SHP77 (cell line): ENCODE data around the gene DNAH6.
A peak's percentile ranks its signal among the peaks of the same experiment; 100 is the strongest.
"Not testable (repeated sequence)": the region's sequence is repeated elsewhere in the genome, so short reads cannot be mapped to it uniquely, and the experiment has no call there.

ENCODE experiments used
- DNase-seq, 2 experiments: peaks; one replicate each; lab custom pipeline; 2025; lab: John Stamatoyannopoulos, UW

Gene DNAH6, protein sequence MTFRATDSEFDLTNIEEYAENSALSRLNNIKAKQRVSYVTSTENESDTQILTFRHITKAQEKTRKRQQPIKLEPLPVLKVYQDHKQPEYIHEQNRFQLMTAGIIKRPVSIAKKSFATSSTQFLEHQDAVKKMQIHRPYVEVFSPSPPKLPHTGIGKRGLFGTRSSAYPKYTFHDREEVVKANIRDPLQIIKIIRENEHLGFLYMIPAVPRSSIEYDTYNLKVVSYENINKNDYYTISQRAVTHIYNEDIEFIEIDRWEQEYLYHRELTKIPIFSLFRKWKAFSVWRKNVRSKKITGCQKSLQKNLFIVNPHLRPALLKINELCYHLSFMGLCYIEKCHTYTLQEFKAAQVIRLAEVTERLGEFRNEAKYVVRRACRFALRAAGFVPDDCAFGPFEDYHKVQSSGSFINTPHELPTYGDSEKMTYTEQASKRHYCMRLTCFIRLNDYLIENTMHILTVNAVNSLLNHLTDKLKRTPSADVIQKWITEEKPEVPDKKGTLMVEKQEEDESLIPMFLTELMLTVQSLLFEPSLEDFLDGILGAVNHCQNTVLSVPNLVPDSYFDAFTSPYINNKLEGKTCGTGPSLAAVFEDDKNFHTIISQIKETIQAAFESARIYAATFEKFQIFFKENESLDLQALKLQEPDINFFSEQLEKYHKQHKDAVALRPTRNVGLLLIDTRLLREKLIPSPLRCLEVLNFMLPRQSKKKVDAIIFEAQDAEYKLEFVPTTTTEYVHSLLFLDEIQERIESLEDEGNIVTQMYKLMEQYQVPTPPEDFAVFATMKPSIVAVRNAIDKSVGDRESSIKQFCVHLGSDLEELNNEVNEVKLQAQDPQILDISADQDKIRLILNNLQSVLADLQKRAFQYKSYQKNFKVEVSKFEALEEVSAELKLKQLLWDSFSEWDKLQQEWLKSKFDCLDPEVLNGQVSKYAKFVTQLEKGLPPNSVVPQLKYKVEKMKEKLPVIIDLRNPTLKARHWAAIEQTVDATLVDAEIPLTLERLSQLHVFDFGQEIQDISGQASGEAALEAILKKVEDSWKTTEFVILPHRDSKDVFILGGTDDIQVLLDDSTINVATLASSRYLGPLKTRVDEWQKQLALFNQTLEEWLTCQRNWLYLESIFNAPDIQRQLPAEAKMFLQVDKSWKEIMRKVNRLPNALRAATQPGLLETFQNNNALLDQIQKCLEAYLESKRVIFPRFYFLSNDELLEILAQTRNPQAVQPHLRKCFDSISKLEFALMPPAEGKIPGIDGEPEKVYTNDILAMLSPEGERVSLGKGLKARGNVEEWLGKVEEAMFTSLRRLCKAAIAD (N-terminal part only)

DNA sequence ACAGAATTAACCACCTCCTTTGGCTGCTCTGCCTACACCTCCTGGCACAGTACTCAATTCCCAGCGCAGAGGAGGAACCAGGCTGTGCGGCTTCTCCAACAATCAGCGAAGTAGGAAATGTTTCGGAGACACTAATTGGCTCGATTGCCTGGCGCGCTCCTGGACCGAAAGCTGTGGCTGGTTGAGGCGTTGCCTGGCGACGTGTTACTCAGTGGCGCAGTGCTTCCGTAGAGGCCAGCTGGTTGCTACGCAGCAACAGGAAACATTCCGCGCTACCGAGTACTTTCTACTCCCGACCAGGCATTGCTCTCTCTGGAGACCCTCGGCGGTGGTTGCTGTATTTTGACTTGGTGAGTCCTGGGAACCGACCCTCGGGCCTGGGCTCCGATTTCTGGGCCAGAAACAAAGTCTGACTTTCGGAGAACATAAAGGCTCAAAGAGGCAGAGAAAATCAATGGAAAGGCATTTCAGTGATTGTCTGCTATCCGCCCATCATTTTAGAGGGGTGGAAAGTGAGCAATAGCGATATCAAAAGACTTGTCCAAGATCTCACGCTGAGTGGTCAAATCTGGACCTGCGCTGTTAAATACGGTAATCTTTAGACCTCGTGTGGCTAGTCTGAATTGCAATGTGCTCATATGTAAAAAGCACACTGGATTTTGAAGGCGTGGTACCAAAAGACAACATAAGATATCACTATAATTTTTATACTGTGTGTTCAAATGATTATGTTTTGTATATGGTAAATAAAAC is at the start of gene DNAH6:
TSS of gene DNAH6 (plus strand) at position 265 of the 753 bp plus-strand sequence. CDS start 1,329 bp downstream, outside the sequence.
- DNase-seq = peak; percentile 96 to 97

DNA sequence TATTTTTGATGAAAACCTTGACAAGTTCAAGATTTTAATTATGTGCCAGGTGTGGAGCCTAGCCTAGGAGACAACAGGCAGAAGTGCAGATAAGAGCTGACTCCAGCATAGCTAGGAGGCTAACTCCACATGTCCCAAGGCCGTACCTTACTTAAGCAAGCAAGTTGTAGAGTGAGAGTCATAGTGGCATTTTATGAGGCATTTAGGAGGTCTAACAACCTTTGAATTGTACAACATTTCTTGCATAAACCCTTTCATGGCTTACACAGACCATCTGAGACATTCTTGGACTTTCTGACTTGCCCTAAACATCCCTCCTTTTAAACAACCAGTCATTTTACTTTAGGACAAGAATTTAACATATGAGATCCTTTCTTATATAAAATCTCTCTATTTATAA is 48.9 kb upstream of the DNAH6 start:
- no peak for DNase-seq

DNA sequence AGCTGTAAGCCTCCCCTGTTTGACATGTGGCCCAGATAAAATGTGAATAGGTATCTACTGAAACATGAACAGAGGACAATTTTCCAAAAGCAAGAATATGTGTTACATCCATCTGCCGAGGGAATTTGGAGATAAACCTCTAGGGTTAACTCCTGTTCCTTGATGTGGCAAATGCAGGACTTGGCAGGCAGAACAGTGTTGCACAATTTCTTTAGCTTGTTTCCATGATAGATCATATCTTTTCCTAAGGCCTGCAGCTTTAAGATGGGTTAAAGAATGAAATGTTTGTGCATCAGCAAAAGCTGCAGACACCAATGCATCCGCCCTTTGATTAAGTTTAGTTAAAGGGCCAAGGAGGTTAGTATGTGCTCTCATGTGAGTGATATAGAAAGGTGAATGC is 43.9 kb upstream of the DNAH6 start:
- DNase-seq = not testable (repeated sequence)

DNA sequence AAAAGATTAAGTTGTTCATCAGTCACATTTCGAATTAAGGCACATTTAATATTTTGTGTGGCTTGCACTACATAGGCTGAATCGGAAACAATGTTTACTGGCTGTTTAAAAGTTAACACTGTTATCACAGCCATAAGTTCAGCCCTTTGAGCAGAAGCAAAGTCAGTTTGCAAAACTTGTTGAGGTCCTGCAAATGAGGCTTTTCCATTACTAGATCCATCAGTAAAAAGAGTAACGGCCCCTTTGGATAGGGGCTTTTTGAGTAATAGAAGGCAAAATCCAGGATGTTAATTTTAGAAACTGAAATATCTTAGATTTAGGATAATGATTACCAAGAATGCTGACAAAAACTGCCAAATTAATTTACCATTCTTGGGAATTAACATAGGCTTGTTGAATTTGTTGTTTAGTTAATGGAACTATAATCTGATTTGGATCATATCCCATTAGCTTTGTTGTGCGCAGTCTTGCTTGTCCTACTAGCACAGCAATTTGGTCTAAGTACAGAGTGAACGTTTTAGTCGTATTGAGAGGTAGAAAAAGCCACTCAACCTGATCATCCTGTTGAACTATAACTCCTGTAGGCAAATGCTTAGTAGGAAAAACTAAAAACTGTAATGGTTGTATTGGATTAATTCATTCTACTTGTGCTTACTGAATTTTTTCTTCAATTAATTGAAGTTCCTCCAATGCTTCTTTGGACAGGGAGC is 43.3 kb upstream of the DNAH6 start:
- DNase-seq = no peak

DNA sequence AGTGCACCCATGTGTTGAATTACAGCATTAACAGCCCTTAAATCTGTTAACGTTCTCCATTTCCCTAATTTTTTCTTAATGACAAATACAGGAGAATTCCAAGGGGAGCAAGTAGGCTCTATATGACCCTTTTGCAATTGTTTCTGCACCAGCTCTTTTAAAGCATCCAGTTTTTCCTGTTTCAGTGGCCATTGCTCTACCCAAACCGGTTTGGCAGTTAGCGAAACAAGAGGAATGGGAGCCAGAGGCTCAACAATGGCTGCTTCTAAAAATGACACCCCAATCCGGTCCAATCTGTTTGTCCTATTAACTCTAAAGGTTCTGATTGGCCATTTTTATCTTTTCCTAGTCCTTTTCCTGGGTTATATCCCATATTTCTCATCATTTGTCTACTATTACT is 42.1 kb upstream of the DNAH6 start:
- DNase-seq = no peak

DNA sequence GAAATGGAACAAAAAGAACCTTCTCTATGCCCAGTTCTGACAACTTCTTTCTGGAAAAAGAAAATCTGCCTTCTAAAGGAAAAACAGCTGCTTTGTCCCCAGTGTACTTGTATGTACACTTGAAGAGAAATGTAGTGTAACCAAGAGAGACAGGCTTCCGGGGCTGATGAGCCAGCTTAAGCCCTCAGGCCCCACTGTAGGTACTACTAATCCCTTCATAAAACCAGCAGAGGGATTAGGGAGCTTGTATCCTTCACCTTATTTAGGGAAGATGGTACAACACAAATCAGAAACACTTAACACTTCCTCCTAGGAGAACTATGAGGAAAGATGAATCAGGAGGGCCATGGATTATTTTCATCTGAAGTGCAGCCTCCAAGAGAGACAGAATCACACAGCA is 38.4 kb upstream of the DNAH6 start:
- no peak for DNase-seq

DNA sequence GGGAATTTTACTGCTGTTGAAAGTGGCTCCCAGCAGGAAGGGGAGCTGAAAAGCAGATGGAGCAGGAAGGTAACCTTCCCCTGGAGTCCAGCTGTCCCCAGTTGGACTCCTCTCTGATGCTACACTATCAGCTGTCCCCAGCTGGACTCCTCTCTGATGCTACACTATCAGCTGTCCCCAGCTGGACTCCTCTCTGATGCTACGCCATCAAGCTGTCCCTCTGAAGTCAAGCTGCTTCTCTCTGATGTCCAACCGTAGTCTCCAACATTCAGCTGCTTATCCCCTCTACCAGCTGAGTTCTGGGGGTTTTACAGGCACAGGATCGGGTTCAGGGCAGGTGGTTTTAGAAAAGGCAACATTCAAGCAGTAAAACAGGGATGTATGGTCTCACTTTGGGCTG is 37.4 kb upstream of the DNAH6 start:
- DNase-seq = no peak

DNA sequence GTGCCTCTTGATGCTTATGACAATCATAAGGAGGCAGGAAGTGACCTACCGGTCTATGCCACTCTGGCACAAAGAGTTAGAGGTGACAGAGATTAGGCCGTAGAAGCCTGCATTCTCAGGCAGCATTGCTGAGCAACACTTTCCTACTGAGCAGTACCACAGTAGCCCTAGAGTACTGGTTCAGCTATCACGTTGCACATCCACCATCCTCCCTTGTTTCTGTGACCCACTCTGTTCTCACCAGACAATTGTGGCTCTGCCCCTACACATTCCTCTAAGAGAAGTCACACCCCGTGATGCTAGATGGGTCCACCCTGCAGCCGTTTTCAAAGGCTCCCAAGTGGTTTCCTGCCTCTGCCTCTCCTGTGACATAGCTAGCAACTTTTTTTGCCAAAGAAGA is 34.6 kb upstream of the DNAH6 start:
- DNase-seq = no peak

DNA sequence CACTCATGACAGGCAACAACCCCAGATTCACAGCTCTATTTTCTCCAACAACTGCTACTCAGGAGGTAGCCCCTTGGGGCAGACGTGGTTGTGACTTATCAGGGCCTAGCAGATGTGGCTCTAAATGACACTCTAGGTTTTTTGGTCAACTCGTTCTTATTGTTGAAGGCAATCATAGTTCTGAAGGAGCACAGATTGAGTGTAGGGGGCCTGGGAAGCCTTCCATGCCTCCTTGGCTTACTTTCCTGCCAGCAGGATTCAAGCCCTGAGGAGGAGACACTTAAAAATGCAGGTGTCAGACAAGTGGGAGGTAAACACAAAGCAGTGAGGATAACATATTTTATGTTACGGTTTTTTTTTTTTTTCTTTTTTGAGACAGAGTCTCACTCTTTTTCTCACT is 33.7 kb upstream of the DNAH6 start:
- no peak for DNase-seq

DNA sequence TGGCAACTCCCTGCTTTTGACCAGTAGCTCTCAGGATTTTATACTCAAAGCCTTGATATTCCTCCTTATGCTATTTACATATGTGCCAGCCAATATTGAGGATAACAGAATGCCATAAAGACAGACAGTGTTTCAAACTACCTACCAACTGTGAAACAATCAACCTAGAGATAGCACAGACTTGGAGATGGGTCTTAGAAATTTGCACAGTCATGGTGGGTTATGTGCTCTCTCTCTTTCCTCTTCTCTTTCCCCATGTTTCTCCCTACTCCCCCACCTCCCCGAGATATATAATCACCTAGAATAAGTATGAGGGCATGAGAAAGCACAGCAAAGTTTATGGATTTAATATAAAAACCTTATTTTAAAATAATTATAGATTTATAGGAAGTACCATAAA is 33.0 kb upstream of the DNAH6 start:
- DNase-seq = no peak

DNA sequence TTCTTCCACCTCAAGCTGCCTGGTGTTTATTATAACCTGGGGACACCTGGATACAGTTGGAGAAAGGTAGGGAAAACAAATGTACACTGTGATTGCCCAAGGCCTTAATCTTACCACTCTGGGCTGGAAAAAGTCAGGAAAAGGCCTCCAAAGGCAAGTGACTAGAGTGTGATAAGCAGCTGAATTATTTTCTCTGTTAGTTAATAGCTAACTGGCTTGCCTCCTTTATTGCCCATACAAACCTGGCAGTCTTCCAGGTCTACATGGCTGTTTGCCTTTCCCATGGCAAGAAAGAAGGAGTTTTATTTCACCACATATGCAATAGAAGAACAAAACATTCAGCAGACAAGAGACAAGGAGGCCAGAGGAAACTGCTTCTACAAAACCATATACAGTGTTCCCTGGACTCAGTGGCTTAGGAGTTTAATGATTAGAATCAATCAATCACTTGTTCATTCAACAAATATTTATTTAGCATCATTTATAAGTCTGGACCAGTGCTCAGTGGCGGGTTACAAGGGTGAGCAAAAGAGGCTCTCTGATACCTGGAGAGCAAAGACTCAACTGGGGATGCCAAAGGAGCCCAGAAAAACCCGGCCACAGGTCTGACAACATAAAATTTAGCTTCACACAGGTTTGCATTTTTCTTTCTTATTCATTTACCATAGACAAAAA is 29.7 kb upstream of the DNAH6 start:
- peak; percentile 5 to 13 for DNase-seq

DNA sequence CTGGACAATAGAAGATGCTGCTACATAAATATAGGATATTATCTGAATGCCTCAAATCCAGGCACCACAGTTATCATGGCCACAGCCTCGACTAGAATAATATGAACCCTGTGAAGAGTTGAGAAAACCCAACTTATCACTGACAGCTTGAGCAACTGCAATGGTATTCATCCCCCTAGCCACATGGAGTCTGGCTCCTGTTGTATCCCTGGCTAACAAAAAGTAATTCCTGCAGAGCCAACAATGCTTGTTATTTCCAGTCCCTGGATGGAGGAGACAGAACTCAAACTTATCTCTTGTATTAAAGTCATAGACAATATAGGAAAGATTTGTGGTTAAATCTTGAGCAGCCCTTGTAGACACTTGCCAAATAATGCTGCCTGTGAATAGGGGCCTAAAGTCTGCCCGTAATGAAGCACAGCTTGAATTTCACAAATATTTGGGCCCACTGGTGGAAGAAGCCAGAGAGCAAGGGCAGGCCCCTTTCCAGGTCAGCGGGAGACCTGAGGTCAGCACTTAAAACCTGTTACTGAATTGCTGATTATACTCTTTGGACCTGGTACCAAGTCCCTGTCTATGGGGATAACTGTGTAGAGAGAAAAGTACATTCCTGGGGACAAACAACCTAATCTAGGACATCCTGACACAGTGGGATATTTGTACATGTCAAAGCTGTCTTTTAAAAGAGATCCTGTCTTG is 28.9 kb upstream of the DNAH6 start:
- DNase-seq = no peak

DNA sequence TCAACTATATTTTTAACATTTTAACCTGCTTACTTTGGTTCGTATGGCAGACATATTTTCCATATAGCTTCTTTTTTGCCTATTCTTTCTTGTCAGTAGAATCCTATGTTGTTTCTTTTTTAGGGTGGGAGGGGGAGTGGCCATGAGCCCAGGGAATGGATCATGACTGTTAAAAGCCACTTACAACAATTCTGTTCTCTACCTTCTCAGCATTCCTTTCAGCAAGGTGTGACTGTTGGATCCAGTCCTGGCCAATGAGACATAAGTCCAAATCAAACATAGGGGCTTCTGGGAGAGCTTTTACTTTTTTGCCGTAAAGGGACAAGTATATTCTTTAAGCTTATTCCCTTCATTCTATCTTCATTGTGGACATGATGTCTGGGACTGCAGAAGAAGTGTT is 25.0 kb upstream of the DNAH6 start:
- no peak for DNase-seq

DNA sequence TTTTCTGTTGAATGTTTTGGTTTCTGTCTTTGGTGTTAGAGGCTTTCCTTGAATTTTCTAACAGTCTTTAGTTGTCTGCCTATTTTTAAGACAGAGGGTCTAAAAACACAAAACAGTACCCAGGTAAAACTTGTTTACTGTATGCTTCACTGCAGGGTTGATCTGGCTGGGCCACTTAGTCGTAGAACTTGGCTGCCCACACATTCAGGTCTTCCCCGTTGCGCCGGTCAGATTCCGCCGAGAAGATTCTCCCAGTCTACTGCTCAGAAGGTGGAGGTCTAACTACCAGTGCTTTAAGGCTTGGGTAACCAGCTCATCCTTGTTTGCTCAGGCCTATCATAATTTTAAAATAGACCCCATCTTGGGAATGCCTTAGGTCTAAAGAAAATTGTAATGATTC is 24.6 kb upstream of the DNAH6 start:
- no peak for DNase-seq

DNA sequence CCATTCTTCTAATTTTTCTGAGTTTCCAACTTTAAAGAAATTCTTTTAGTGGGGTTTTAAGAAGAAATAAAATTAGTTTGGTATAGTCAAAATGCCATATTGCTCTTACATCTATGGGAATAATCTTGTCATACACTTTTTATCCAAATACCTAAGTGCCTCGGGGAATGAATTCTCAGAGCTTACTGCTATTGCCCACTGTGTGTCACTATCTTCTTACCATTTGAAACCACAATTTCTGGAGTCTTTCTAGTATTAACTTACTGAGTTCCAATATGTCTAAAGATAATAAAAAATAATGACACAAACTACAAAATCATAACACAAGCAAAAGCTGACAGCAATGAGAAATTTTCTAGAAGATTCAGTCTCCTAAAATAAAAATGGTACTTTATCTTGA is 23.7 kb upstream of the DNAH6 start:
- no peak for DNase-seq

DNA sequence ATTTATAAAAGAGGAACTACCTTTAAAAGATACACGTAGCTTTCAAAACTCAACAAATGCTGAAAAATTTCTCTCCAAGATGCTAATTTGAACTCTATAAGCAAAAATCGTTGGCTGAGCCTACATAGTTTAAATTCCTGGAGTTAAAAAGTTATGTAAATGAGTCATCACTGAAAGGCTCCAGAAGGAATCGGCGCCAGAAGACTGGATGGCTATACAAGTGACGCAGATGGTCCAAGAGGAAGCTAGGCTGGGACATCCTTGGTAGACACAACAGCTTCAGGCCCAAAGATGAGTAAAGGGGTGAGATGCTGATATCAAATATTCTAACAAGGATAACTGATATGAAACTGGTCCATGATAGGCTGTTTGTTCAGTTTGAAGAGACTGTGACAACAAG is 22.8 kb upstream of the DNAH6 start:
- DNase-seq = no peak

DNA sequence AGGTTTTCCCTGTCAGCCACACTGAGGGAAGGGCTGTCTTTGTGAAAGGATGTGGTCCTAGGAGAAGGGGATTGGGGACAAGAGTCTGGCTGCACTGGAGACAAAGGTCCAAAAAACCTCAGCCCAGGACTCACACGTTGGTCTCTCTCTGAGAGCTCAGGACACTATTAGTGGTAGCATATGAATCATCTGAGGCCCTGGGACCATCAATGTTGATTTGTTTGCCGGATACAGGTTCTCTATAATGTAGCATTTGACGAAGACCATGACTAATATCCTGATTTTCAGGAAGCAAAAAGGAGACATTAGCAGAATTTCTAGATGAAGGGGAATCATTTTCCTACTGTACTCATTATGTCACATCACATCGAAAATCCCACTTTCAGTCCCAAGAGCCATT is 22.2 kb upstream of the DNAH6 start:
- DNase-seq = no peak

DNA sequence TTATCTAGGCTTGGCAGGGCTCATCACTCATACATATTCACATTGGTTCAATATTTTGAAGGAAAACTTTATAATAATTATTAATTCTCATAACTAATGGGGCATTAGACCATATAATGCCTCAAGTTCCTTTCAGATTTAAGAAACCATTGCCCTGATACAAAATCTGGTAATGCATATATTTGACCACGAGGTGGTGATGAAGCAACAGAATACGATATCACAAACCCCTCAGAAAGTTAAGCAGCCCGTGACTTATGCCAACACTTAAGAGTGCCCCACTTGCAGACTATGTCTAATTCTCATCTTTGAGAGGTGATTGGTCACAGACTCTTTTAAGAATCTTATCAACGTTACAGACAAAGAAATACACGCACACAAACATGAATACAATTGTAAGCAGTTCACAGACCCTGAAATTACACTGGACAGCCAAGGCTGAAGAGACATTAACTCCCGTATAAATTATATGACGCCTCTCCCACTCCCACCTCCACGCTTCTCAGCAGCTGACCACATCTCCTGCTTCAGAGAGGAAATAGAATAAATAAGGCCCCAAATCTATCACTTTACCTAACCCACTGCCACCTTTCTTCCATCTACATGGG is 20.7 kb upstream of the DNAH6 start:
- DNase-seq = peak; percentile 25 to 28

DNA sequence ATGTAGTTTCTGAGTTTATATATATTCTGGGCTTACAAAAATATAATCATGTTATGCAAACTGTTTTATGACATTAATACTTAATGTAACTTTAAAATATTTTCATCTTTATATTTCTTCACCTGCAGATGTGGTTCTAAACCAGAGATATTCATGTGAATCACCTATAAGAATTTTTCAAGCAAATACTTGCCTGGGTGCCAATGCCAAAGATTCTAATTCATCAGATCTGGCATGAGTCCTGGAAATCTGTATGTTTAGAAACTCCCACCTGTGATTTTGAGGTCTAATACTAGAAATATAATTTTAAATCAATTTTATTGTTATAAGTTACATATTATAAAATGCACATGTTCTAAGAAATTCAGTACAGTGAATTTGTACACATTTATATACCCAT is 19.9 kb upstream of the DNAH6 start:
- DNase-seq = no peak
